Smooth muscle cell (in vitro differentiated cells): Measurements from ENCODE around the gene PTPRA. TPM values are rescaled to one million over a fixed set of nuclear protein-coding genes. Genes with fewer than 3 reads are reported as not detected.

ENCODE experiments used
- DNase-seq: peaks from one replicate; lab custom pipeline; 2025; ENCODE audit not compliant: unreplicated experiment; lab: John Stamatoyannopoulos, UW
- H2AFZ ChIP-seq: fragments of 200-600 bp; sonication (generic); 2 replicates; pipeline ENCODE4 v1.6.0; 2016; ENCODE audit warnings: antibody characterized with exemption, low read depth, mild to moderate bottlenecking
- H3F3A ChIP-seq: fragments of 200-600 bp; sonication (generic); 2 replicates; pipeline ENCODE4 v1.6.0; 2017; ENCODE audit warnings: antibody characterized with exemption, low read depth
- H3K27ac ChIP-seq: fragments of 200-600 bp; sonication (generic); 2 replicates; pipeline ENCODE4 v1.5.1; 2016; ENCODE audit warnings: low read depth, mild to moderate bottlenecking
- H3K27me3 ChIP-seq: fragments of 200-600 bp; sonication (generic); 2 replicates; pipeline ENCODE4 v1.6.1; 2016; ENCODE audit warnings: low read depth, mild to moderate bottlenecking
- H3K36me3 ChIP-seq: fragments of 200-600 bp; sonication (generic); 2 replicates; pipeline ENCODE4 v1.5.1; 2016; ENCODE audit warnings: low read depth
- H3K4me1 ChIP-seq: fragments of 200-600 bp; sonication (generic); 2 replicates; pipeline ENCODE4 v1.5.1; 2016; ENCODE audit warnings: low read depth
- H3K4me2 ChIP-seq: fragments of 200-600 bp; sonication (generic); 2 replicates; pipeline ENCODE4 v1.6.0; 2016; ENCODE audit warnings: mild to moderate bottlenecking
- H3K4me3 ChIP-seq: fragments of 200-600 bp; sonication (generic); 2 replicates; pipeline ENCODE4 v1.5.1; 2016; ENCODE audit warnings: mild to moderate bottlenecking
- H3K79me2 ChIP-seq: fragments of 200-600 bp; sonication (generic); 2 replicates; pipeline ENCODE4 v1.6.0; 2016; ENCODE audit warnings: low read depth, mild to moderate bottlenecking
- H3K9ac ChIP-seq: fragments of 200-600 bp; sonication (generic); 2 replicates; pipeline ENCODE4 v1.6.0; 2016; ENCODE audit warnings: low read depth
- H3K9me3 ChIP-seq: fragments of 200-600 bp; sonication (generic); replicated peaks from 2 replicates; pipeline ENCODE4 v1.5.1; 2016; ENCODE audit warnings: low read depth
- H4K20me1 ChIP-seq: fragments of 200-600 bp; sonication (generic); 2 replicates; pipeline ENCODE4 v1.6.0; 2016; ENCODE audit warnings: low read depth
- CTCF ChIP-seq: fragments of 200-600 bp; sonication (generic); IDR thresholded peaks from 2 replicates; pipeline ENCODE4 v1.5.1; 2017; ENCODE audit warnings: borderline replicate concordance, mild to moderate bottlenecking, antibody characterized with exemption; ENCODE audit not compliant: insufficient read depth, poor library complexity, severe bottlenecking
- WGBS: methylation state at CpG from one replicate; pipeline ENCODE4 v1.1.7; 2016; ENCODE audit warnings: low lambda C conversion rate; 5-methylcytosine and 5-hydroxymethylcytosine counted together
- polyA plus RNA-seq: library from polyadenylated mRNA; unstranded; fragments of >200 nt; fragmentation: Nextera tagmentation; extraction: Ambion mirVana; gene quantifications from 2 replicates; pipeline ENCODE4 v1.2.1, GENCODE V29; 2016
- total RNA-seq: library from RNA; depleted of rRNA; stranded (reverse); fragments of >200 nt; gene quantifications from 2 replicates; pipeline ENCODE4 v1.2.3, GENCODE V29; 2014

Gene PTPRA
- total and polyA plus RNA-seq, 2 experiments from 2014 or later, result 38.4 to 48.9 TPM

GRCh38 chr20:2991532-2991931 is 118.3 kb downstream of the PTPRA start:
- H3K9ac ChIP-seq, result no peak overlapping the region
- H4K20me1 ChIP-seq, result no peaks in the 10 kb centered on the region
- DNase-seq, result no peak
- no peak overlapping the region for H2AFZ ChIP-seq
- no peaks in the 10 kb centered on the region for H3K4me1 ChIP-seq
- WGBS, result 98% methylated on average over 5 of the region's 5 CpGs
- no peaks in the 10 kb centered on the region for H3K36me3 ChIP-seq
- H3F3A ChIP-seq, result no peaks in the 10 kb centered on the region
- no peaks in the 10 kb centered on the region for H3K9me3 ChIP-seq
- H3K27ac ChIP-seq, result no peak overlapping the region
- H3K4me3 ChIP-seq, result no peak overlapping the region
- no peaks in the 10 kb centered on the region for H3K79me2 ChIP-seq
- TF ChIP-seq CTCF, result no peak
- H3K27me3 ChIP-seq, result no peaks in the 10 kb centered on the region
- H3K4me2 ChIP-seq, result no peak overlapping the region

DNA sequence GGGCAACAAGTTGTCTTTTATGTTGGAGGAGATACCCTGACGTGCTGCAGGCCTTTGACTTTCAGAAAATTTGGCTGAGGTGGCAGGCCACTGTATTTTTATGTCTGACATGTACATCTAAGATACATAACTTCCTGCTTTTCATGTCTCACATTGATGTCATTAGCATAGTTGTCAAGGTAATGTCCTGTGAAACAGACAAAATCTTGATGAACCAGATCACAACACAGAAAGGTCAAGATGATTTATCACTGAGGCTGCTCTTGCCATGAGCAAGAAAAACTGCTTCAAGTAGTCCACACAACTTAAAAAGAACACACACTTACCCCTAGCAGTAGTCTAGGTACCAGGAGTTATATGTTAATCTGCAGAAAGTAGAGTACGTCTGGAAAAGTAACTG is 120.0 kb downstream of the PTPRA start:
- Histone ChIP-seq H3K4me1 (no peaks in the 10 kb centered on the region), H3K79me2 (no peaks in the 10 kb centered on the region), H3K4me3 (no peak overlapping the region), H3K27ac (no peak overlapping the region), H3F3A (no peaks in the 10 kb centered on the region), H2AFZ (no peak overlapping the region), H3K27me3 (no peaks in the 10 kb centered on the region), H3K9ac (no peak overlapping the region), H3K36me3 (no peaks in the 10 kb centered on the region), H4K20me1 (no peaks in the 10 kb centered on the region), H3K9me3 (no peaks in the 10 kb centered on the region), H3K4me2 (no peak overlapping the region)
- no peak for DNase-seq
- WGBS, result 92% methylated on average over 2 of the region's 2 CpGs
- TF ChIP-seq CTCF, result no peak

GRCh38 chr20:2995796-2996195 is 122.5 kb downstream of the PTPRA start:
- Histone ChIP-seq H3K4me2 (no peak overlapping the region), H3K9ac (no peak overlapping the region), H3K4me3 (no peak overlapping the region), H3K27ac (no peak overlapping the region), H3F3A (peaks cover 4% of the 10 kb centered on the region), H3K79me2 (no peaks in the 10 kb centered on the region), H3K36me3 (no peaks in the 10 kb centered on the region), H3K9me3 (no peaks in the 10 kb centered on the region), H3K4me1 (no peaks in the 10 kb centered on the region), H4K20me1 (no peaks in the 10 kb centered on the region), H2AFZ (no peak overlapping the region), H3K27me3 (no peaks in the 10 kb centered on the region)
- TF ChIP-seq CTCF, result no peak
- no peak for DNase-seq
- 85% methylated on average over 2 of the region's 2 CpGs for WGBS

DNA sequence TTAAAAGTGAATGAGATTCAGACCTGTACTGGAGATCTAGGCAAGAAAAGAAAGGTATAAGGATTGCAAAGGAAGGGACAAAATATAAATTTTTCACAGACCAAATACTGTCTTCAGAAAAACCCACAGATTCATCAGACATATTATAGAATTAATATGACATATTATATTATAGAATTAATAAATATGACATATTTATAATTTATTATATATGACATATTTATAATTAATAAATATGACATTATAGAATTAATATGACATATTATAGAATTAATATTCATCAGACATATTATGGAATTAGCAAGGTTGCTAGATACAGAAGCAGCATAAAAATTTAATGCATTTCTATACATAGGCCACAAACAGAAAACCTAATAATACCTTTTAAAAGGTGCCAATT is 125.4 kb downstream of the PTPRA start:
- Histone ChIP-seq H3K27me3 (no peaks in the 10 kb centered on the region), H3K4me2 (no peak overlapping the region), H3K4me1 (no peaks in the 10 kb centered on the region), H2AFZ (no peak overlapping the region), H3K9me3 (no peaks in the 10 kb centered on the region), H4K20me1 (no peaks in the 10 kb centered on the region), H3F3A (peaks cover 4% of the 10 kb centered on the region), H3K79me2 (no peaks in the 10 kb centered on the region), H3K27ac (no peak overlapping the region), H3K36me3 (no peaks in the 10 kb centered on the region), H3K4me3 (no peak overlapping the region), H3K9ac (no peak overlapping the region)
- TF ChIP-seq CTCF, result no peak
- no peak for DNase-seq
